OCI-LY7 (cell line): ENCODE data around the gene HIVEP3. TPM values are rescaled to one million over a fixed set of nuclear protein-coding genes. Genes with fewer than 3 reads are reported as not detected.

ENCODE experiments used
- BruUV-seq: library from RNA; stranded (reverse); fragments of 400-500 nt; replicated peaks from 2 replicates; lab custom pipeline; 2021; lab: Mats Ljungman, UMichigan
- CTCF ChIA-PET: fragments of 300-600 bp; sonication (Branson Sonifier 250); formaldehyde crosslinking; loops from one replicate; lab custom pipeline; 2022; ENCODE audit warnings: antibody characterized with exemption; ENCODE audit not compliant: unreplicated experiment; lab: Charles Lee
- POLR2A ChIA-PET: fragments of 300-600 bp; sonication (Branson Sonifier 250); formaldehyde crosslinking; loops from one replicate; lab custom pipeline; 2022; ENCODE audit warnings: antibody characterized with exemption; lab: Charles Lee
- DNase-seq: peaks from one replicate; pipeline ENCODE4 v3.0.0-alpha.2; 2015; ENCODE audit warnings: low spot score
- H2AFZ ChIP-seq: fragments of 200-600 bp; sonication (generic), shearing (Covaris generic); 2 replicates; pipeline ENCODE4 v1.6.1; 2014; ENCODE audit warnings: mild to moderate bottlenecking, antibody characterized with exemption, low read length, moderate library complexity
- H3K27ac ChIP-seq: fragments of 200-600 bp; sonication (generic); 2 replicates; pipeline ENCODE4 v1.5.1; 2014; ENCODE audit warnings: mixed run types, low read depth, mild to moderate bottlenecking, moderate library complexity, low read length, inconsistent platforms; ENCODE audit not compliant: poor library complexity, severe bottlenecking
- H3K36me3 ChIP-seq: fragments of 200-600 bp; sonication (generic); 2 replicates; pipeline ENCODE4 v1.6.1; 2014; ENCODE audit warnings: mild to moderate bottlenecking, antibody characterized with exemption, low read length, moderate library complexity, mixed read lengths; ENCODE audit not compliant: insufficient read depth
- H3K4me1 ChIP-seq: fragments of 200-600 bp; sonication (generic); 2 replicates; pipeline ENCODE4 v1.5.1; 2014; ENCODE audit warnings: mild to moderate bottlenecking, low read length; ENCODE audit not compliant: insufficient read depth, poor library complexity, severe bottlenecking
- H3K4me2 ChIP-seq: fragments of 200-600 bp; sonication (generic); 2 replicates; pipeline ENCODE4 v1.6.1; 2014; ENCODE audit warnings: mild to moderate bottlenecking, low read length
- H3K4me3 ChIP-seq: fragments of 200-600 bp; sonication (generic); 2 replicates; pipeline ENCODE4 v1.5.1; 2014; ENCODE audit warnings: mild to moderate bottlenecking, low read depth, low read length; ENCODE audit not compliant: poor library complexity, severe bottlenecking
- H3K79me2 ChIP-seq: fragments of 200-600 bp; sonication (generic); 2 replicates; pipeline ENCODE4 v1.6.1; 2016; ENCODE audit warnings: low read depth, mild to moderate bottlenecking, low read length, moderate library complexity, mixed read lengths; ENCODE audit not compliant: insufficient read depth
- H3K9me2 ChIP-seq: fragments of 200-600 bp; sonication (generic); 2 replicates; pipeline ENCODE4 v1.6.1; 2016; ENCODE audit warnings: mild to moderate bottlenecking, low read length, mixed read lengths; ENCODE audit not compliant: insufficient read depth
- H3K9me3 ChIP-seq: fragments of 200-600 bp; sonication (generic); 2 replicates; pipeline ENCODE4 v1.6.1; 2014; ENCODE audit warnings: mild to moderate bottlenecking, mixed run types, low read length, mixed read lengths
- H4K20me1 ChIP-seq: fragments of 200-600 bp; sonication (generic); 2 replicates; pipeline ENCODE4 v1.6.1; 2014; ENCODE audit warnings: mild to moderate bottlenecking, antibody characterized with exemption, low read length, moderate library complexity, mixed read lengths; ENCODE audit not compliant: insufficient read depth
- CTCF ChIP-seq: fragments of 200-600 bp; sonication (generic); conservative IDR thresholded peaks from 2 replicates; pipeline ENCODE4 v1.5.1; 2014; ENCODE audit warnings: mild to moderate bottlenecking, antibody characterized with exemption, low read length, moderate library complexity, mixed read lengths
- EZH2phosphoT487 ChIP-seq: fragments of 200-600 bp; sonication (generic); IDR thresholded peaks from 2 replicates; pipeline ENCODE4 v1.6.1; 2018; ENCODE audit warnings: low read depth, borderline replicate concordance, mild to moderate bottlenecking, mixed run types, antibody characterized with exemption, low read length, moderate library complexity, mixed read lengths
- intact Hi-C: fragments of 100-400 bp; cut with micrococcal nuclease; formaldehyde crosslinking; loops from one replicate; pipeline ENCODE4 v1.10.0; 2022; ENCODE audit not compliant: unreplicated experiment
- total RNA-seq, 2 experiments: library from RNA; depleted of rRNA in 1 of 2; stranded (reverse); fragments of >200 nt in 1 of 2; shearing (Covaris generic) in 1 of 2; gene quantifications; 2 replicates each; pipeline ENCODE4 v1.2.3, GENCODE V29; 2014 to 2022

HIVEP3 gene
- total RNA-seq, 2 experiments from 2014 or later = 0.53 to 0.60 TPM

DNA sequence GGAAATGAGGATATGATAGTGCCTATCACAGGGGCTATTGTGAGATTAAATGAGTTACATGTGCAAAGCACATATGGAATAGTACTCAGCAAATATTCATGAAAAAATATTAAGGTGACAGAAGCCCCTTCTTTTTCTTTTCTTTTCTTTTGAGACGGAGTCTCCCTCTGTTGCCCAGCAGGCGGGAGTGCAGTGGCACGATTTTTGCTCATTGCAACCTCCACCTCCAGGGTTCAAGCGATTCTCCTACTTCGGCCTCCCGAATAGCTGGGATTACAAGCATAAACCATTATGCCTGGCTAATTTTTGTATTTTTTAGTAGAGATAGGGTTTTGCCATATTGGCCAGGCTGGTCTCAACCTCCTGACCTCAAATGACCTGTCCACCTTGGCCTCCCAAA lies 139.4 kb downstream of the HIVEP3 start:
- intact Hi-C loops = loop anchor here (1.0 kb wide), 1 partner anchor 205 kb away; no protein-coding TSS in a partner anchor
- no TSS peak for BruUV-seq

DNA sequence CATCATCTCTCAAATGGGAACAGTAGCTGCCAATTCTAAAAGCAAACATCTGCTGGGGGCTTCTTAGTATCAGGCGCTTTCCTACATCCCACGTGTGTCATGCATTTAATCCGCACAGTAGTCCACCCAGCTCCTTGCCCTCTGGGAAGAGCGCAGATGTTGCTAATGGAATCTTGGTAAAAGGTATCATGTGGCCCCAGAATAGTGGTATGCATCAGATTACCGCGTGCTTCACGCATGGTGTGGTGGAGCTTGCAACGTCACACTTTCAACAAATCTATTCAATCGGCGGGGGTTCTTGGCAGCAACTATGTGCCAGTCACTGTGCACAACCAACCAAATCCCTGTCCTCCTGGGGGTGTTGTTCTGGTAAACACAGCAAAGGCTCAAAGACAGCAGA lies 141.0 kb downstream of the HIVEP3 start:
- BruUV-seq = no TSS peak
- intact Hi-C loops = no loop called here
- no peaks in the 10 kb centered on the region for H3K36me3 ChIP-seq
- H3K27ac ChIP-seq = no peak overlapping the region
- no peaks in the 10 kb centered on the region for H3K9me2 ChIP-seq
- TF ChIP-seq EZH2phosphoT487 (no peak), CTCF (no peak)
- no peaks in the 10 kb centered on the region for H4K20me1 ChIP-seq
- H3K4me3 ChIP-seq = no peak overlapping the region
- H3K4me2 ChIP-seq = no peak overlapping the region
- H3K4me1 ChIP-seq = no peaks in the 10 kb centered on the region
- CTCF ChIA-PET = no interaction called here
- H3K79me2 ChIP-seq = no peaks in the 10 kb centered on the region
- H2AFZ ChIP-seq = no peak overlapping the region
- POLR2A ChIA-PET = no interaction called here
- H3K9me3 ChIP-seq = no peaks in the 10 kb centered on the region
- DNase-seq = no peak

More for the DNA sequence above, 139.4 kb downstream of the HIVEP3 start:
- no peaks in the 10 kb centered on the region for H3K9me2 ChIP-seq
- H3K9me3 ChIP-seq = 0 out of 2 replicates have a peak, but pooled peaks cover 2% of the 10 kb centered on the region
- no peaks in the 10 kb centered on the region for H3K4me1 ChIP-seq
- no peaks in the 10 kb centered on the region for H3K79me2 ChIP-seq
- H4K20me1 ChIP-seq = no peaks in the 10 kb centered on the region
- TF ChIP-seq CTCF (peak; percentile 43; the same call in 1 of the 2 replicates), EZH2phosphoT487 (no peak)
- H3K36me3 ChIP-seq = no peaks in the 10 kb centered on the region
- H2AFZ ChIP-seq = no peak overlapping the region
- no peak for DNase-seq
- H3K4me3 ChIP-seq = no peak overlapping the region
- ChIA-PET POLR2A (no interaction called here), CTCF (no interaction called here)
- no peak overlapping the region for H3K27ac ChIP-seq
- H3K4me2 ChIP-seq = no peak overlapping the region

DNA sequence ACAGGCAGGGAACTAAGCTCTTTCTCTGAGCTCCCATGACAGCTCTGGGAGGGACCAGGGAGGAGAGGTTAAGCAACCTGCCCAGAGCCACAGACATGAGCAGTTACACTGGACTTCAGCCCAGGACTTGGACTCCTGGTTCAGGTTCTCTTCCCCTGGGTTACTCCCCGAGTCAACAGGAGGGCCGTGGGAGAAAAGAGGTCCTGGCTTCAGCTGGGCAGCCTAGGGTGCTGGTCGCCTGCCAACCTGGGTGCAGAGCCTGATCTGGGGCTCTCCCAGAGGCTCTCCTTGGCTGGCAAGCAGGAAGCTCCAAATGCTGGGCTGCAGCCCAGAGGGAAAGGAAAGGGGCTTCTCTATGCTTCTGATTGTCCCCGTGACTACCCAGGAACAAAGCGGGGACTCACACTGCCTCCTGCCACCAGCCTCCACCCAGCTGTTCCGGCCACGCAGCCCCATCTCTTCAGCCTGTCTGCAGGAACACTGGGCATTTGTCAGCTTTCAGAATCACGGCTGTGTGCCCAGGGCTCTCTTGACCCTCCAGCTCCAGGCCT lies 141.8 kb downstream of the HIVEP3 start:
- no TSS peak for BruUV-seq
- Histone ChIP-seq H3K36me3 (no peaks in the 10 kb centered on the region), H3K79me2 (no peaks in the 10 kb centered on the region), H2AFZ (no peak overlapping the region), H3K9me3 (no peaks in the 10 kb centered on the region), H3K4me3 (no peak overlapping the region), H4K20me1 (no peaks in the 10 kb centered on the region), H3K4me2 (no peak overlapping the region), H3K9me2 (no peaks in the 10 kb centered on the region), H3K4me1 (no peaks in the 10 kb centered on the region), H3K27ac (no peak overlapping the region)
- intact Hi-C loops = no loop called here
- POLR2A ChIA-PET = no interaction called here
- TF ChIP-seq EZH2phosphoT487 (no peak), CTCF (no peak)
- no peak for DNase-seq
- CTCF ChIA-PET = no interaction called here
